ENCODE measurements around the gene TICRR.
"Not testable (repeated sequence)": the region's sequence is repeated elsewhere in the genome, so short reads cannot be mapped to it uniquely, and the experiment has no call there.

TICRR gene

GRCh38 chr15:89575656-89576416 lies 567 bp downstream of the TICRR start:
- DNase-seq, result no peak

GRCh38 chr15:89576417-89576773 lies 1.1 kb downstream of the TICRR start:
- no peak for DNase-seq

- no peak for DNase-seq
These were observed 2.5 kb downstream of the TICRR start for GRCh38 chr15:89577776-89578115.

- no peak for DNase-seq
These were observed 2.9 kb downstream of the TICRR start for GRCh38 chr15:89578146-89578545.

GRCh38 chr15:89580747-89581146 lies 5.5 kb downstream of the TICRR start:
- DNase-seq, result not testable (repeated sequence)

- peak in 1 of 2 donors; percentile 35 for DNase-seq
These were observed 11.4 kb downstream of the TICRR start for GRCh38 chr15:89586651-89587050.

- no peak for DNase-seq
These were observed 12.7 kb downstream of the TICRR start for GRCh38 chr15:89587955-89588354.

GRCh38 chr15:89591834-89592233 lies 16.6 kb downstream of the TICRR start:
- DNase-seq, result no peak

GRCh38 chr15:89593018-89593417 lies 17.7 kb downstream of the TICRR start:
- no peak for DNase-seq

- no peak for DNase-seq
These were observed 23.8 kb downstream of the TICRR start for GRCh38 chr15:89599021-89599420.

GRCh38 chr15:89611317-89611716 lies 36.0 kb downstream of the TICRR start:
- DNase-seq, result no peak

- DNase-seq, result no peak
These were observed 37.8 kb downstream of the TICRR start for GRCh38 chr15:89613031-89613430.

- DNase-seq, result peak; percentile 16 to 37
These were observed 38.9 kb downstream of the TICRR start for GRCh38 chr15:89614164-89614563.

- DNase-seq, result no peak
These were observed 39.9 kb downstream of the TICRR start for GRCh38 chr15:89615135-89615534.

GRCh38 chr15:89616228-89616627 lies 41.0 kb downstream of the TICRR start:
- no peak for DNase-seq

- no peak for DNase-seq
These were observed 46.3 kb downstream of the TICRR start for GRCh38 chr15:89621547-89621946.

- DNase-seq, result no peak
These were observed 47.9 kb downstream of the TICRR start for GRCh38 chr15:89623165-89623564.

GRCh38 chr15:89625716-89626115 lies 50.4 kb downstream of the TICRR start:
- no peak for DNase-seq

- no peak for DNase-seq
These were observed 52.1 kb downstream of the TICRR start for GRCh38 chr15:89627256-89627970.

- no peak for DNase-seq
These were observed 53.0 kb downstream of the TICRR start for GRCh38 chr15:89628301-89628700.

- peak; percentile 1 to 5 for DNase-seq
These were observed 53.8 kb downstream of the TICRR start for GRCh38 chr15:89628806-89629715.

GRCh38 chr15:89629829-89630228 lies 54.6 kb downstream of the TICRR start:
- DNase-seq, result no peak

- no peak for DNase-seq
These were observed 55.0 kb downstream of the TICRR start for GRCh38 chr15:89630260-89630659.

All from inflammatory macrophage treated with lipopolysaccharide for 1 hour (primary cell).